HG03196 (cell line): ENCODE data around the gene JAG2.

Source experiments
- ATAC-seq: cut with Tn5 transposase; IDR thresholded peaks from one replicate; pipeline ENCODE4 v1.9.1; 2021; ENCODE audit not compliant: unreplicated experiment

JAG2 gene

DNA sequence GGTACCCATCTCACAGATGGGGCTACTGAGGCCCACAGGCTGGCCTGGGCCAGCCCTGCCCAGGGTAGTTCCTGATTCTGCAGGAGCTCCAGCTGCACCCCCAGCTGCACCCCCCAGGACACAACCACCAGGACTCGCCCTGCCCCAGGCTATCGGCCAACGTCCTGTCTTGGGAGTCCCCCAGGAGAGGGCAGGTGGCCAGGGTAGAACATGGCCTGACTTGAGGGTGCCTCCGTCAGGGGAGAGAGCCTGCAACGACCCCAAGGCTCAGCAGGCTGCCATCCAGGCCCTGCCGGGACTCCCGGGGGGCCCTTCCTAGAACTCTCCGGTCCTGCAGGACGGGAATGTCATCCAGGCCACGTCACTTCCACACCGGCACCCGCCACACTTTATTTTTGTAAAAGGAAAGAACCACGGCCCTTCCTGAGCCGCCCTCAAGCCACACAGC lies 15.8 kb downstream of the JAG2 start:
- ATAC-seq: no peak

GRCh38 chr14:105151838-105152793 lies 16.5 kb downstream of the JAG2 start:
- no peak for ATAC-seq

- no peak for ATAC-seq
Measured at GRCh38 chr14:105151084-105151837, 17.3 kb downstream of the JAG2 start.

DNA sequence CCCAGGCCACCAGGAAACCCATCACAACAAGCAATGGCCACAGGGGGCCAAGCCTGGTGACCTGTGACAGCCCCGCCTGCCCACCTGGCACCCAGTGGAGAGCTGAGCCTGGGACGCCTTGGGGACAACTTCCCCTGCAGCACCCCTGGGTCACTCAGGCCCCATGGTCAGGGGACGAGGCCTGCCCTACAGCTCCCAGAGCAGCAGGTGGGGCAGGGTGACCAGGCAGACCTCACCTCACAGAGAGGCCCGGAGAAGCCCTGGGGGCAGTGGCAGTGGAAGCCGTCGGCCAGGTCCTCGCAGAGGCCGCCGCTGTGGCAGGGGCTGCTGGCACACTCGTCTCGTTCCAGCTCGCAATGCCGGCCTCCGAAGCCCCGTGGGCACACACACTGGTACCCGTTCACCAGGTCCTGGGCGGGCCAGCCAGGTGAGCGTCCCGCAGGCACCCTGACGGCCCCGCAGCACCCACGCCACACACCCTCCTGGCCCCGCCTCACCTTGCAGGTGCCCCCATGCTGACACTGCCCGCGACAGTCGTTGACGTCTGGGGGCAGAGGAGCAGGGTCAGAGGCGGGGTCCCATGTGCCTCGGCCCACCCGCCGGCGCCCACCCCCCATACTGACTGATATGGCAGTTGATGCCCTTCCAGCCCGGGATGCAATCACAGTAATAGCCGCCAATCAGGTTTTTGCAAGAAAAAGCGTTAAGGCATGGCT lies 18.1 kb downstream of the JAG2 start:
- ATAC-seq: no peak

DNA sequence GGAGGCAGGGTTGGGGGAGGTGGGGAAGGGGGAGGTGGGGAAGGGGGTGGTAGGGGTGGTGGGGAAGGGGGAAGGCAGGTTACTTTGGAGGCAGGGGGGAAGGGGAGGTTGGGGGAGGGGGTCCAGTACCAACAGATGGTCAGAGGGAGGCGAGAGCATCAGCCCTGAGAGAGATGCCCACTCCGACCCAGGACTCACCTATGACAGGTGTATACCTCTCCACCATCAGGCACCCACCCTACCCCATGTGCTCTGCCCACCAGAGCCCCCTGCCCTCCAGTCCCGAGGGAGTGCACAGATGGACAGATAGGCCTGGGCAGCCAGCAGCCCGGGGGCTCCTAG lies 18.6 kb downstream of the JAG2 start:
- no peak for ATAC-seq

DNA sequence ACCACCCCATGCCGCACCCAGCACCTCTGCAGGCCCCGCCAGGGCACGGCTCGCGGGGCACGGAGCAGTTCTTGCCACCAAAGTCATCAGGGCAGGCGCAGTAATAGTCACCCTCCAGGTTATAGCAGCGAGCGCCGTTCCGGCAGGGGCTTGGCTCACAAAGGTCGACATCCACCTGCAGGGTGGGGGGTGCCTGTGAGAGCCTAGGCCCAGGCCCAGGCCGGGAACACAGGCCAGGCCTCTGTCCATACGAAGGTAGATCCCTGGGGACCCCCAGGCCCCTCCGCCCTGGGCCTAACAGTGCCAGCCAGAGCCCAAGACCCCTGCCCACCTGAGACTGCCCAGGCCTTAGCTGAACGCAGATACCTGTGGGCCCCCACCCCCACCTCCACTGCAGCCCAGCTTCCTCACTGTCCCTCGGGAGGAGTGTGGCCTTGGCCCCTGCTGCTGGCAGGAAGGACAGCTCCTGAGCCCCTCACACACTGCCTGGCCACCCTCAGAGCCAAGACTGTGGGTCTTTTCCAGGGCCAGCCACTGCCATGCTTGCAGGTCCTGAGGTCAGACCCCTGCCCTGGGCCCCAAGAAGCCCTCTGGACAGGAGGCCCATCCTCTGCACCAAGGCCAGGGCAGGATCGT lies 19.3 kb downstream of the JAG2 start:
- no peak for ATAC-seq

GRCh38 chr14:105148604-105149145 lies 19.9 kb downstream of the JAG2 start:
- no peak for ATAC-seq

- no peak for ATAC-seq
Measured at GRCh38 chr14:105147671-105148603, 20.6 kb downstream of the JAG2 start.

DNA sequence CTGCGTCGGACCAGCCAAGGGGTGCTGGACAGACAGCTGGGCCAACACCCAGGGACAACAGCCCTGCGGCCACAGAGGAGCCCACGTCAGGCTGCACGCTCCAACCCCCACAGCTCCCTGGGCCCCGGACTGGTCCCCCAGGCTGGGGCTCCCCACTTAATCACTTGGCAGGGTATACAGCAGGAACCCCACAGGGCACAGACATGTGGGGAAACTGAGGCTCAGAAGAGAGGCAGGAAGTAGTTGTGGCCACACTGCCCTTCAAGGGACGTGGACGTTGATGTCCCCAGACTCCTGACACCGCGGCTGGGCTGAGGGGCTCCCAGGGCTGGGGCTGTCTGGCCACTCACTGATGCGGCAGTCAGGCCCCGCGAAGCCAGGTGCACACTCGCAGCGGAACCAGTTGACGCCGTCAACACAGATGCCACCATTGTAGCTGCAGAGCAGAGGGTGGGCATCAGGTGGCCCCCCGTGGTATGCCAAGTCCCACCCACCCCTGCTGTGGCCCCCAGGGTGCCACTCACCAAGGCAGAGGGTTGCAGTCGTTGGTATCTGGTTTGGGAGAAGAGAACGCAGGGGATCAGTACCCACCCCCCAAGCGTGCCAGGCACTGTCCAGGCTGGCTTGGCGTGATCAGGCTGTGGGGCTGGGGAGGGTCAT lies 21.5 kb downstream of the JAG2 start:
- no peak for ATAC-seq

DNA sequence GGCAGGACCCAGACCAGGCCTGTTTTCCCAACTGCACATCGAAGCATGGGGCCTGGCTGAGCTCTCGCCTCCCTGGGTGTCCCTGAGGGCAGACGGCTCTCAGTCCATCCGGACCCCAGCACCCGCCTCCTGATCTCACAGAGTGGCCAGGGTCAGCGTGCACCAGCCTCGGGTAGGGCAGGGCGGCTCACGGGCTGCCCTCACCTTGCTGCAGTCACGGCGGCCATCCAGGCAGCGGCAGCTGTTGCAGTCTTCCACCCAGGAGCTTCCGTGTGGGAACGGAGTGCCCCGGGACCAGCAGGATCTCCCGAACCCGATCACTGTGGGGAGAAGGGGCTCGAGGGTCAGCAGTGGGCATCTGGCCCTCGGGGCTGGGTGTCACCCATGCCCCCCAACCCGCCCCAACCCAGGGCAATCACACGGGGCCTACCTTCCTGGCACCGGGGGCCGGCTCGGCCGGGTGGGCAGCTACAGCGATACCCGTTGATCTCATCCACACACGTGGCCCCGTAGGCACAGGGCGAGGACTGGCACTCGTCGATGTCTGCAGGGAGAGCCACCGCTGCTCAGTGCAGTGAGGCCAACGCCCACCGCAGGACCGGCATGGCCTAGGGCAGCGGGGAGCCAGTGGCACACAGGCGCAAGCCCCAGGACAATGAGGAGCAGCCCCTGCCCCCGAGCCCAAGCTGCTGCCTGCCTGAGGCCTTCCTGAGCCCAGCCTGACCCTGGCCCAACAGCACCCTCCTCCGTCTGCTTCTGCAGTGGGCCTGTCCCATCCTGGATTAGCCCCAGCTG lies 22.2 kb downstream of the JAG2 start:
- no peak for ATAC-seq

DNA sequence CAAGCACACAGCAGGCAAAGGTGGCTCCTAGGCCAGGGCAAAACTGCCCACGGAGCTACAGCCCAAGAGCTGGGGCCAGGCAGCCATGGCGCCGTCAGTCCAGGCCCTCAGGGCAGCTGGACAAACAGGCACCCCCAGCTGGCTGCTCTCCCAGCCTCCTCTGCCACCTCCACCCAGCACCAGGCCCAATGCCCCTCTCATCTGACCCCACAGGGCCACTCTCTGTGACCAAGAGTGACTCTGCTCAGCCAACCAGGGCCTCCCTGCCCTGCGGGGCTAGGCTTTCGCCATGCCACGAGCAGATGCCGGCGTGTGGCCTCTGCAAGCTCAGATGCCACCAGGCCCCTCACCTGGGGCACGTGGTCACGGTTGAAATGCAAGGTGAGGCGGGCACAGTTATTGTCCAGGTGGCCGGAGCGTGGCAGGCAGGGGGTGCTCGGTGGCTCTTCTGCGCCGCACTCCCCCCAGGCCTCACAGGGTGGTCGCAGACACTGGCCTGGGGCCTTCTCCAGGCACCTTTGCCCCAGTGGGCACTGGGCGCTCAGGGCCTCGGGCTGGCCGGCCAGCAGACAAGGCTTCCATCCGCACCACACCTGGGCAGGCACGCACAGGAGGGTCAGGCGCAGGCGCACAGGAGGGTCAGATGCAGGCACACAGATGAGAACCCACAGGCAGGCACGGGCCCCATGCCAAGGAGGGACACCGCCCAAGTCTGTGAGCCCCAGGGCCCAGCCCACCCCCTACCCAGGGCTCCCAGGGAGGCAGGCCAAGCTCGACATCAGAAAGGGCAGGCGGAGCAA lies 23.0 kb downstream of the JAG2 start:
- ATAC-seq: no peak

GRCh38 chr14:105144666-105145380 lies 23.8 kb downstream of the JAG2 start:
- no peak for ATAC-seq

DNA sequence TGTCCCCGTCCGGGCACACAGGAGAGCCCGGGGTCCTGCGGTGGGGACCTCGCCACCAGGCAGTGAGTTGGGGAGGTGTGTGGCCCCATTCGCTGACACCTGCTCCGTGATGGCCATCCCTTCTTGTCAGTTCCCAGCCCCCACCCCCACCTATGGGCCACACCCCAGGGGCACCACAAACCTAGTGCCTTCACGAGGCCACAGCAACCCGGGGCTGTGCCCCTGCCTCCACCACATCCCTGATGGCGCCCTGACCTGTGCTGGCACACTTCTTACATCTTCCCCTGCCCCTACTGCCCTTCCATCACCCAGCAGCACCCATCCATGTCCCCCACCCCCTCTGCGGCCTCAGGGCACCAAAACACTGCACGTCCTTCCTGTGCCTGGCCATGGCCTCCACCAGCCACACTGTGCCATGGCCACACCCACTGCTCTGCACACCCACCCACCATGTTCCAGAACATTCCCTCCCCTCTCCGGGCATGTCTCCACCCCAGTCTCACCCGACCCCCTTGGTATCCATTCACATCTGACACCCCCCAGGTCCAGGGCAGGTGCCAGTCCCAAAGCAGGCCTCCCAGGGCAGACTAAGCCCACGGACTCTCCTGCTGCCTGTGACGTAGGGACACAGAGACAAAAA lies 24.4 kb downstream of the JAG2 start:
- ATAC-seq: no peak

DNA sequence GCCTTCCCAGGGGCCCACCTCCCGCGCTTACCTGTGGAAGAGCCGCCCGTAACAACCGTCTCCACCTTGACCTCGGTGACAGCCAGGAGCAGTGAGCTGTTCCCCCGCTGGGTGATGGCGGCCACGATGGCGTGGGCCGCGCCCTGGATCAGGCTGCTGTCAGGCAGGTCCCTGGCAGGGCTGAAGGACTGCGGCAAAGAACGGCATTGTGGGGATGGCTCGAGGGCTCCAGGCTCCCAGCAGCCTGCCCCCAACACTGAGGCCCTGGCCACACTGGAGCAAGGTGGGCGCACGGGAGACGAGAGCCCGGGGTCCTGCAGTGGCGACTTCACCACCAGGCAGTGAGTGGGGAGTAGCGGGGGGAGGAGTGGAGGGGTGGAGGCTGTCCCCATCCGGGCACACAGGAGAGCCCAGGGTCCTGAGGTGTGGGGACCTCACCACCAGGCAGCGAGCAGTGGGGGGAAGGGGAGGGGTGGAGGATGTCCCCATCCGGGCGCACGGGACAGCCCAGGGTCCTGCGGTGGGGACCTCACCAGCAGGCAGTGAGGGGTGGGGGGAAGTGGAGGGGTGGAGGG lies 25.0 kb downstream of the JAG2 start:
- no peak for ATAC-seq

GRCh38 chr14:105142651-105143450 lies 25.7 kb downstream of the JAG2 start:
- ATAC-seq: no peak
